NCI-H526 (cell line): ENCODE results near the gene CYP2A6.

Source experiments
- DNase-seq, 2 experiments: peaks; one replicate each; lab custom pipeline; 2025; lab: John Stamatoyannopoulos, UW

CYP2A6 gene

DNA sequence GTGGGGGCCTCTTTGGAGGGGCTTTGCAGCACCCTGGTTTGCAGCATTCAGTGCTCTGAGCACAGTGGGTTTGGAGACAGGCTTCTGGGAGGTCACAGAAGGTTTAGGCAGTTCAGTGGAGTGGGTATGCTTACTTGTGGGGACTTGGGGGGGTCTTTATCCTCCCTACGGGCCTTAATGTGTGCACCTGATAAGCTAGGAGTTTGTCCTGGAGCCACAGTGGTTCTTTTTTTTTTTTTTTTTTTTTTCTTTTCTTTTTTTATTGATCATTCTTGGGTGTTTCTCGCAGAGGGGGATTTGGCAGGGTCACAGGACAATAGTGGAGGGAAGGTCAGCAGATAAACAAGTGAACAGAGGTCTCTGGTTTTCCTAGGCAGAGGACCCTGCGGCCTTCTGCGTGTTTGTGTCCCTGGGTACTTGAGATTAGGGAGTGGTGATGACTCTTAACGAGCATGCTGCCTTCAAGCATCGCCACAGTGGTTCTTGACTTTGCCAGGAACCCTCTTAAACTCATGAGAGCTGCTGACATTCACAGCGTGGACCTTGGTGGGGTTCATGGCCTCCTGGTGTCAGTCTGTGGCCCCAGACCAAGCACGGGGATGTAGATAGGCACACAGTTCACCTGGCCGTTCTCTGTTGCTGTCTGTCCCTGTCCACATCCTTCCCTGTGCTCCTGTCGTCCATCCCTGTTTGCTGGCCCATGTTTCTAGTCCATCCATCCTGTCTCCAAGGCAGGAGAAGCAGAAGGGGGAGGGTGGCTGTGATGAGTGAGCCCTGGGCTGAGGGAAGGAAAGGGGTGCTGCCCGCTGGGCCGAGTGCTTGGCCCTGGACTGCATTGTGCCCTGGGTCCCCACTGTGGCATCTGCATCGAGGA, 48.6 kb downstream of the CYP2A6 start:
- DNase-seq: no peak

GRCh38 chr19:40800997-40801377, 49.3 kb downstream of the CYP2A6 start:
- DNase-seq: no peak

DNA sequence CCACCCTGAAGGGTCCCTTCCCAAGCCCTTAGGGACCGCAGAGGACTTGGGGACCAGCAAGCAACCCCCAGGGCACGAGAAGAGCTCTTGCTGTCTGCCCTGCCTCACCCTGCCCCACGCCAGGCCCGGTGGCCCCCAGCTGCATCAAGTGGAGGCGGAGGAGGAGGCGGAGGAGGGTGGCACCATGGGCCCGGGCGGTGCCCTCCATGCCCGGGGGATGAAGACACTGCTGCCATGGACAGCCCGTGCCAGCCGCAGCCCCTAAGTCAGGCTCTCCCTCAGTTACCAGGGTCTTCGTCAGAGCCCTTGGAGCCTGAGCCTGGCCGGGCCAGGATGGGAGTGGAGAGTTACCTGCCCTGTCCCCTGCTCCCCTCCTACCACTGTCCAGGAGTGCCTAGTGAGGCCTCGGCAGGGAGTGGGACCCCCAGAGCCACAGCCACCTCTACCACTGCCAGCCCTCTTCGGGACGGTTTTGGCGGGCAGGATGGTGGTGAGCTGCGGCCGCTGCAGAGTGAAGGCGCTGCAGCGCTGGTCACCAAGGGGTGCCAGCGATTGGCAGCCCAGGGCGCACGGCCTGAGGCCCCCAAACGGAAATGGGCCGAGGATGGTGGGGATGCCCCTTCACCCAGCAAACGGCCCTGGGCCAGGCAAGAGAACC, 49.8 kb downstream of the CYP2A6 start:
- no peak for DNase-seq

- DNase-seq: peak in 1 of 2 experiments; percentile 65
Measured at GRCh38 chr19:40799558-40800338, 50.5 kb downstream of the CYP2A6 start.

GRCh38 chr19:40798683-40799557, 51.3 kb downstream of the CYP2A6 start, which contains the start of gene EGLN2:
Gene EGLN2, plus strand, starts transcription at chr19:40799191. Its CDS starts 1,382 bp downstream, at chr19:40800573.
- peak; percentile 99 to 100 for DNase-seq

DNA sequence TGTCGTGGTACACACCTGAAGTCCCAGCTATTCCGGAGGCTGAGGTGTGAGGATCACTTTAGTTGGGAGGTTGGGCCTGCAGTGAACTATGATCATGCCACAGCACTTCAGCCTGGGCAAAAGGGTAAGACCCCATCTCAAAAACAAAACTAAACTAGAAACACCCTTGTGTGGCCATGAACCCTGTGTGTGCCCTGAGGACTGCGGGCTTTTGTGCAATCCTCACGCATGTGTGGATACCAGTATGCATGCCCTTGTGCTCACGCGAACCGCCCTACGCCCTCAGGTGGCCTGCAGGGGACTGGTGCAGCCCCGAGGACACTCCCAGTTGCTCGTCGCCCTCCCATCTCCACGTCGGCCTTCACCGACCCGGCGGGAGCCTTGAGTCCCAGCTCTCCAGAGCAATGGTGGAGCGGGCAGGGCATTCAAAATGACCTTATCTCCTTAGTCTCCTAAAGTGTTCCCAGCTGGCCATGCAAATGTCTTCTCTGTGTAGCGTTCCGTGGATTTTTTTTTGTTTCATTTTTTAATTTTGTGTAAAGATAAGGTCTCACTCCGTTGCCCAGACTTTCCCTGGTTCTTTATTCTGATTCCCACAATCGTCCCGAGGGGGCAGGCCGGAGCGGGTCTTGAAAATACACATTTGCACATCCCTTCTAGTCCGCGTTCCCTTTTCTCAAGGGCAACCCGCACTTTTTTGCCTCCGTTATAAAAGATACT, 52.1 kb downstream of the CYP2A6 start:
- peak; percentile 81 to 94 for DNase-seq

DNA sequence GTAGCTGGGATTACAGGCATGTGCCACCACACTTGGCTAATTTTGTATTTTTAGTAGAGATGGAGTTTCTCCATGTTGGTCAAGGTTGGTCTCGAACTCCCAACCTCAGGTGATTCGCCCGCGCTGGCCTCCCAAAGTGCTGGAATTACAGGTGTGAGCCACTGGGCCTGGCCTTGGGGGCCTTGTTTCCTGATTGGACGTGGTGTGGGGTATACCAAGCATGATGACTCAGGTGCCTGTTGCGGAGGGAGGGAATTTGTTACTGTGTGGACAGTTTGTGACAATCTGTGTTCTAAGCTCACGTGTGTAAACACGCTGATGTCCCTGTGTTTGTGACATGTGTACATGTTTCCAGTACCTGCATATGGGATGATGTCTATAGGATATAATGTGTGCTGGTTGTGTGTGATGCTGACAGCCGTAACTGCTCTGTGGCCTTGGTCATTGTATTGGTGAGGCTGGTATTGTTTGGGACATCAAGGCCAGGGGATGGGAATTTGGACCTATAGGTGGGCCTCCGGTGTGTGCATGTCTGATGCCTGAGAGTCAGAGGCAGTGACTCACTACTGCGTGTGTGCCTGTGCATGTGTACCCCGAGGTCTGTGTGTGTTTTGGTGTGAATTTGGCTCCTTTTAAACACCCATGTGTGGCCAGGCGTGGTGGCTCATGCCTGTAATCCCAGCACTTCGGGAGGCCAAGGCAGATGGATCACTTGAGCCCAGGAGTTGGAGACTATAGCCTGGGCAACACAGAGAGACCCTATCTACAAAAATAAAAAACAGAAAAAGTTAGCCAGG, 52.9 kb downstream of the CYP2A6 start:
- no peak for DNase-seq
